IMR-90 (cell line): ENCODE measurements around the gene MECP2. TPM values are rescaled to one million over a fixed set of nuclear protein-coding genes. Genes with fewer than 3 reads are reported as not detected.

Experiments used
- ATAC-seq: fragments of 200-7000 bp; cut with Tn5 transposase; 2 replicates; pipeline ENCODE4 v1.9.1; 2020; ENCODE audit warnings: low read depth, mild to moderate bottlenecking, moderate library complexity
- BruUV-seq: library from RNA; stranded (reverse); fragments of 400-500 nt; replicated peaks from 2 replicates; lab custom pipeline; 2021; lab: Mats Ljungman, UMichigan
- CTCF ChIA-PET: fragments of 300-600 bp; formaldehyde crosslinking; extraction: SDS; loops from one replicate; lab custom pipeline; 2021; ENCODE audit warnings: antibody characterized with exemption; lab: Yijun Ruan, JAX
- POLR2A ChIA-PET: fragments of 300-600 bp; sonication (Branson Sonifier 250); formaldehyde crosslinking; loops from one replicate; lab custom pipeline; 2022; ENCODE audit warnings: antibody characterized with exemption; ENCODE audit not compliant: unreplicated experiment; lab: Charles Lee
- DNase-seq: peaks from one replicate; pipeline ENCODE4 v3.0.0; 2013
- H2AFZ ChIP-seq: replicated peaks from 2 replicates; pipeline ENCODE3; 2013; ENCODE audit warnings: low read length, mild to moderate bottlenecking; ENCODE audit not compliant: poor library complexity
- H2AK5ac ChIP-seq: 2 replicates; pipeline ENCODE4 v1.6.1; 2013; ENCODE audit warnings: low read depth, low read length, inconsistent platforms
- H2AK9ac ChIP-seq: replicated peaks from 2 replicates; pipeline ENCODE3; 2013; ENCODE audit warnings: mild to moderate bottlenecking, low read depth, low read length, moderate library complexity; ENCODE audit not compliant: poor library complexity
- H2BK120ac ChIP-seq: 2 replicates; pipeline ENCODE4 v1.6.1; 2013; ENCODE audit warnings: low read depth, low read length, inconsistent platforms
- H2BK15ac ChIP-seq: 3 replicates; pipeline ENCODE4 v1.6.1; 2013; ENCODE audit warnings: low read depth, low read length, inconsistent platforms
- H2BK20ac ChIP-seq: 2 replicates; pipeline ENCODE4 v1.6.1; 2013; ENCODE audit warnings: low read depth, mild to moderate bottlenecking, inconsistent platforms, low read length, moderate library complexity
- H2BK5ac ChIP-seq: 2 replicates; pipeline ENCODE4 v1.6.1; 2013; ENCODE audit warnings: mild to moderate bottlenecking, low read depth, low read length, inconsistent platforms; ENCODE audit not compliant: poor library complexity, severe bottlenecking
- H3K14ac ChIP-seq: replicated peaks from 2 replicates; pipeline ENCODE4 v1.6.1; 2013; ENCODE audit warnings: low read depth, low read length, inconsistent platforms
- H3K18ac ChIP-seq: 2 replicates; pipeline ENCODE4 v1.6.1; 2013; ENCODE audit warnings: low read depth, low read length, control low read depth
- H3K23ac ChIP-seq: 2 replicates; pipeline ENCODE4 v1.6.1; 2013; ENCODE audit warnings: low read depth, low read length, inconsistent platforms
- H3K27ac ChIP-seq: 2 replicates; pipeline ENCODE4 v1.5.1; 2013; ENCODE audit warnings: mild to moderate bottlenecking, control low read depth, low read length; ENCODE audit not compliant: insufficient read depth
- H3K27me3 ChIP-seq: 2 replicates; pipeline ENCODE4 v1.6.1; 2013; ENCODE audit warnings: low read length; ENCODE audit not compliant: control insufficient read depth, insufficient read depth
- H3K36me3 ChIP-seq: 2 replicates; pipeline ENCODE4 v1.6.1; 2013; ENCODE audit warnings: low read length, mixed read lengths; ENCODE audit not compliant: control insufficient read depth, insufficient read depth
- H3K4ac ChIP-seq: 2 replicates; pipeline ENCODE4 v1.6.1; 2013; ENCODE audit warnings: low read depth, low read length, inconsistent platforms
- H3K4me1 ChIP-seq: 2 replicates; pipeline ENCODE4 v1.6.1; 2013; ENCODE audit warnings: low read length, mixed read lengths; ENCODE audit not compliant: control insufficient read depth, insufficient read depth
- H3K4me2 ChIP-seq: 2 replicates; pipeline ENCODE4 v1.6.1; 2013; ENCODE audit warnings: low read depth, mild to moderate bottlenecking, control low read depth, low read length, moderate library complexity
- H3K4me3 ChIP-seq: 2 replicates; pipeline ENCODE4 v1.5.1; 2013; ENCODE audit warnings: low read depth, mild to moderate bottlenecking, control low read depth, low read length, moderate library complexity; ENCODE audit not compliant: insufficient read depth
- H3K56ac ChIP-seq: 2 replicates; pipeline ENCODE4 v1.6.1; 2013; ENCODE audit warnings: low read length, inconsistent platforms; ENCODE audit not compliant: insufficient read depth; ENCODE audit errors: extremely low read depth
- H3K79me1 ChIP-seq, 2 experiments: 2 replicates each; pipeline ENCODE4 v1.6.1; 2013; ENCODE audit warnings: low read length in 2 of 2, inconsistent platforms in 1 of 2, low read depth in 1 of 2
- H3K9ac ChIP-seq: 2 replicates; pipeline ENCODE4 v1.6.1; 2013; ENCODE audit warnings: low read depth, low read length, control low read depth
- H3K9me1 ChIP-seq: 2 replicates; pipeline ENCODE4 v1.6.1; 2013; ENCODE audit warnings: low read length, inconsistent platforms; ENCODE audit not compliant: insufficient read depth
- H3K9me3 ChIP-seq: 2 replicates; pipeline ENCODE4 v1.6.1; 2013; ENCODE audit warnings: low read length; ENCODE audit not compliant: control insufficient read depth, insufficient read depth
- H4K20me1 ChIP-seq: 2 replicates; pipeline ENCODE4 v1.6.1; 2013; ENCODE audit warnings: low read length, inconsistent platforms; ENCODE audit not compliant: insufficient read depth
- H4K5ac ChIP-seq: 2 replicates; pipeline ENCODE4 v1.6.1; 2013; ENCODE audit warnings: mild to moderate bottlenecking, low read depth, low read length, control low read depth
- H4K8ac ChIP-seq, 2 experiments: 2 replicates each; pipeline ENCODE4 v1.6.1; 2013; ENCODE audit warnings: low read depth in 2 of 2, low read length in 2 of 2, control low read depth in 1 of 2, inconsistent platforms in 1 of 2
- H4K91ac ChIP-seq: 2 replicates; pipeline ENCODE4 v1.6.1; 2013; ENCODE audit warnings: low read depth, low read length, inconsistent platforms; ENCODE audit not compliant: insufficient read depth
- BHLHE40 ChIP-seq: fragments of 150-350 bp; IDR thresholded peaks from 2 replicates; pipeline ENCODE4 v1.6.1; 2016; ENCODE audit warnings: mild to moderate bottlenecking, low read depth, low read length
- CEBPB ChIP-seq: IDR thresholded peaks from 2 replicates; pipeline ENCODE4 v1.6.1; 2012; ENCODE audit warnings: low read depth, low read length, improper control_type of control experiment
- CHD1 ChIP-seq: IDR thresholded peaks from 2 replicates; pipeline ENCODE4 v1.6.1; 2012; ENCODE audit warnings: low read depth, low read length, improper control_type of control experiment
- ELK1 ChIP-seq: fragments of 150-350 bp; IDR thresholded peaks from 2 replicates; pipeline ENCODE4 v1.6.1; 2016; ENCODE audit warnings: low read depth, mild to moderate bottlenecking, low read length, moderate library complexity, borderline replicate concordance
- FOS ChIP-seq: fragments of 150-350 bp; IDR thresholded peaks from 2 replicates; pipeline ENCODE4 v1.6.1; 2016; ENCODE audit warnings: low read depth, low read length
- MAFK ChIP-seq: IDR thresholded peaks from 2 replicates; pipeline ENCODE4 v1.6.1; 2012; ENCODE audit warnings: low read depth, low read length, improper control_type of control experiment
- MAZ ChIP-seq: IDR thresholded peaks from 2 replicates; pipeline ENCODE4 v1.6.1; 2012; ENCODE audit warnings: low read depth, mild to moderate bottlenecking, low read length, improper control_type of control experiment, moderate library complexity, borderline replicate concordance
- MXI1 ChIP-seq: IDR thresholded peaks from 2 replicates; pipeline ENCODE4 v1.6.1; 2012; ENCODE audit warnings: low read depth, mild to moderate bottlenecking, low read length, moderate library complexity, borderline replicate concordance
- POLR2A ChIP-seq: IDR thresholded peaks from 2 replicates; pipeline ENCODE4 v1.6.1; 2012; ENCODE audit warnings: mild to moderate bottlenecking, low read depth, low read length
- RAD21 ChIP-seq: IDR thresholded peaks from 2 replicates; pipeline ENCODE4 v1.6.1; 2012; ENCODE audit warnings: low read length, improper control_type of control experiment
- RCOR1 ChIP-seq: IDR thresholded peaks from 2 replicates; pipeline ENCODE4 v1.6.1; 2012; ENCODE audit warnings: mild to moderate bottlenecking, low read length, improper control_type of control experiment; ENCODE audit not compliant: insufficient replicate concordance
- RFX5 ChIP-seq: IDR thresholded peaks from 2 replicates; pipeline ENCODE4 v1.8.0; 2012; ENCODE audit warnings: low read depth, mild to moderate bottlenecking, low read length, moderate library complexity
- WGBS, 2 experiments: methylation state at CpG; one replicate each; pipeline versions ENCODE4 v1.1.5 to v1.1.7; 2013; ENCODE audit warnings: missing lambda C conversion rate in 2 of 2; ENCODE audit not compliant: insufficient read length in 1 of 2; ENCODE audit errors: extremely low coverage in 2 of 2; 5-methylcytosine and 5-hydroxymethylcytosine counted together
- dilution Hi-C: fragments of 300-500 bp; cut with HindIII; formaldehyde crosslinking; loops from one replicate; pipeline ENCODE4 v1.14.3; 2018; ENCODE audit warnings: low sequenced_read_pairs; ENCODE audit not compliant: unreplicated experiment
- in situ Hi-C: fragments of 300-500 bp; cut with MboI; formaldehyde crosslinking; loops from 3 replicates; pipeline ENCODE4 v1.14.3; 2019; ENCODE audit warnings: low sequenced_read_pairs, inconsistent platforms, mixed read lengths
- intact Hi-C: fragments of 100-400 bp; cut with micrococcal nuclease; formaldehyde crosslinking; loops from 2 replicates; pipeline ENCODE4 v1.10.0; 2022
- polyA plus RNA-seq, 3 experiments: library from polyadenylated mRNA; depleted of rRNA; stranded (reverse); fragments of >200 nt; gene quantifications; 2 replicates each; pipeline ENCODE4 v1.2.3, GENCODE V29; 2012; ENCODE audit warnings: low replicate concordance in 1 of 3
- total RNA-seq: library from RNA; depleted of rRNA; stranded (reverse); fragments of >200 nt; gene quantifications from 2 replicates; pipeline ENCODE4 v1.2.3, GENCODE V29; 2012
- TF ChIP-seq, protein P1 (sequence below): fragments of 150-350 bp; IDR thresholded peaks from 2 replicates; pipeline ENCODE4 v1.6.1; 2017; ENCODE audit warnings: mild to moderate bottlenecking, antibody characterized with exemption, low read length, low read depth
- TF ChIP-seq, protein P2 (sequence below): conservative IDR thresholded peaks from 2 replicates; pipeline ENCODE4 v1.5.1; 2012; ENCODE audit warnings: mild to moderate bottlenecking, low read depth, low read length, improper control_type of control experiment

The MECP2 gene
- total and polyA plus RNA-seq, 2 of the 4 experiments (the other 2 are of a cell fraction) = 8.4 to 10.1 TPM

DNA sequence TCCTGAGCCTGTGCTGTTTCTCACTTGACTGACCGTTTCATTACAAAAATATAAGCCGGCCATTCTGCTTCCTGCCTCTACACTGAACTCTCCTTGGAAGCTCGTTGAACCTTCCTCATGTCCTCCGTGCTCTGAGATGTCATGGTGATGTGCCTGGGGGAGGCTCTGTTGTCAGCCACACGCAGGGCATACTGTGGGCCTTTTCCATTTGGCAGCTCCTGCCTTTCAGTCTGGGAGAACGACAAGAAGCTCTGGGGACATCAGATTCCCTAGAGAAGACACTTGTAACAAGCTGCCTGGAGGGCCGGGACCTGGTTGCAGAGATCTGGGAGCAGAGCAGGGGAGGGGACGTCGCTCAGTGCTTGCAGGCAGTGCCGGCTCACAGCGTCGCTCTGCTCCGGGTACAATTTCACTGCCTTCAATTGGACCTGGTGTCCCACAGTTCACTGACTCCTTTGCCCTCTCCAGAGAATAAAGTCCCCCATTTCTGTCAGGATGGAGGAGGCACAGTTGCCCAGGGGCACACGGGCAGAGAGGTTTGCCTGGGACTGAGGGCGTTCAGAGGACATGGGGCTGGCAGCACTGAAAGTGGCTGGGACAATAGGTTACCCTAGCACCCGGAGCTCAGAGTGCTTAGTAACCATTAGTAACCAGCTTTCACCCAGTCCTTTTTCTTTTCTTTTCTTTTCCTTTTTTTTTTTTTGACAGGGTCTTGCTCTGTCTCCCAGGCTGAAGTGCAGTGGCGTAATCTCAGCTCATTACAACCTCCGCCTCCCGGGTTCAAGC is 19.1 kb upstream of the MECP2 start:
- CTCF ChIA-PET = no interaction called here
- dilution Hi-C loops = no loop called here

More for the DNA sequence above, 19.1 kb upstream of the MECP2 start:
- Histone ChIP-seq H2AK5ac (no peak overlapping the region), H3K4me1 (no peaks in the 10 kb centered on the region), H3K79me1 (no peaks in the 10 kb centered on the region), H2BK20ac (no peak overlapping the region), H3K9ac (no peak overlapping the region), H3K27me3 (peaks cover 35% of the 10 kb centered on the region), H4K8ac (no peak overlapping the region), H2AFZ (no peak overlapping the region), H3K14ac (no peak overlapping the region), H3K23ac (no peak overlapping the region), H3K9me1 (no peaks in the 10 kb centered on the region), H4K91ac (no peak overlapping the region), H3K4me2 (no peak overlapping the region), H3K27ac (no peak overlapping the region), H3K4ac (no peak overlapping the region), H2AK9ac (no peak overlapping the region), H4K20me1 (no peaks in the 10 kb centered on the region), H2BK15ac (no peak overlapping the region), H4K5ac (no peak overlapping the region), H3K18ac (no peak overlapping the region), H3K4me3 (no peak overlapping the region), H2BK120ac (no peak overlapping the region), H3K56ac (no peak overlapping the region), H2BK5ac (no peak overlapping the region), H3K9me3 (peaks cover 4% of the 10 kb centered on the region; the same call in 1 of the 2 replicates), H3K36me3 (no peaks in the 10 kb centered on the region)
- TF ChIP-seq POLR2A (no peak), CEBPB (no peak), MXI1 (no peak), MAFK (no peak), RCOR1 (no peak), CHD1 (no peak), BHLHE40 (no peak), RAD21 (no peak), FOS (no peak), MAZ (no peak), ELK1 (no peak), RFX5 (no peak)
- TF ChIP-seq, protein P1, sequence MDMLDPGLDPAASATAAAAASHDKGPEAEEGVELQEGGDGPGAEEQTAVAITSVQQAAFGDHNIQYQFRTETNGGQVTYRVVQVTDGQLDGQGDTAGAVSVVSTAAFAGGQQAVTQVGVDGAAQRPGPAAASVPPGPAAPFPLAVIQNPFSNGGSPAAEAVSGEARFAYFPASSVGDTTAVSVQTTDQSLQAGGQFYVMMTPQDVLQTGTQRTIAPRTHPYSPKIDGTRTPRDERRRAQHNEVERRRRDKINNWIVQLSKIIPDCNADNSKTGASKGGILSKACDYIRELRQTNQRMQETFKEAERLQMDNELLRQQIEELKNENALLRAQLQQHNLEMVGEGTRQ = no peak
- TF ChIP-seq, protein P2, sequence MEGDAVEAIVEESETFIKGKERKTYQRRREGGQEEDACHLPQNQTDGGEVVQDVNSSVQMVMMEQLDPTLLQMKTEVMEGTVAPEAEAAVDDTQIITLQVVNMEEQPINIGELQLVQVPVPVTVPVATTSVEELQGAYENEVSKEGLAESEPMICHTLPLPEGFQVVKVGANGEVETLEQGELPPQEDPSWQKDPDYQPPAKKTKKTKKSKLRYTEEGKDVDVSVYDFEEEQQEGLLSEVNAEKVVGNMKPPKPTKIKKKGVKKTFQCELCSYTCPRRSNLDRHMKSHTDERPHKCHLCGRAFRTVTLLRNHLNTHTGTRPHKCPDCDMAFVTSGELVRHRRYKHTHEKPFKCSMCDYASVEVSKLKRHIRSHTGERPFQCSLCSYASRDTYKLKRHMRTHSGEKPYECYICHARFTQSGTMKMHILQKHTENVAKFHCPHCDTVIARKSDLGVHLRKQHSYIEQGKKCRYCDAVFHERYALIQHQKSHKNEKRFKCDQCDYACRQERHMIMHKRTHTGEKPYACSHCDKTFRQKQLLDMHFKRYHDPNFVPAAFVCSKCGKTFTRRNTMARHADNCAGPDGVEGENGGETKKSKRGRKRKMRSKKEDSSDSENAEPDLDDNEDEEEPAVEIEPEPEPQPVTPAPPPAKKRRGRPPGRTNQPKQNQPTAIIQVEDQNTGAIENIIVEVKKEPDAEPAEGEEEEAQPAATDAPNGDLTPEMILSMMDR = no peak
- 79% methylated on average over 4 of the region's 19 CpGs; no CpG with 5 or more reads in 1 of the 2 experiments for WGBS, 2 experiments
- in situ Hi-C loops = no loop called here
- ATAC-seq = no peak
- POLR2A ChIA-PET = no interaction called here
- no TSS peak for BruUV-seq
- no peak for DNase-seq
- intact Hi-C loops = no loop called here
